Measurements from ENCODE around the gene CREB3.

DNA sequence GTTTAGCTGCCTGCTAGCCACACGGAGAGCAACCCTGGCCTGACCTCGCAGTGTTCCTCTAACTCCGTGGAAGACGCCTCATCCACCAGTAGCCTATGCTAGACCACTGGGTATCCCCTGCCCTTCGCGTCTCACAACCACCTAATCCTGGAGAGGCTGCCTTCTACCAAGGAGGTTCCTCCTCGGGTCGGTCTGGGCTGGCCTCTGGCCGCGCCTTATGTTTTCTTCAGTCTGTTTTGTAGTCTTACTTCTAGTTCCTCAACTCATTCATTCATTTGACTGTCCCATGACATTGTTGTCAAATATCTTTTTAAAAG is 41.2 kb upstream of the CREB3 start:
- TF ChIP-seq, protein P1, sequence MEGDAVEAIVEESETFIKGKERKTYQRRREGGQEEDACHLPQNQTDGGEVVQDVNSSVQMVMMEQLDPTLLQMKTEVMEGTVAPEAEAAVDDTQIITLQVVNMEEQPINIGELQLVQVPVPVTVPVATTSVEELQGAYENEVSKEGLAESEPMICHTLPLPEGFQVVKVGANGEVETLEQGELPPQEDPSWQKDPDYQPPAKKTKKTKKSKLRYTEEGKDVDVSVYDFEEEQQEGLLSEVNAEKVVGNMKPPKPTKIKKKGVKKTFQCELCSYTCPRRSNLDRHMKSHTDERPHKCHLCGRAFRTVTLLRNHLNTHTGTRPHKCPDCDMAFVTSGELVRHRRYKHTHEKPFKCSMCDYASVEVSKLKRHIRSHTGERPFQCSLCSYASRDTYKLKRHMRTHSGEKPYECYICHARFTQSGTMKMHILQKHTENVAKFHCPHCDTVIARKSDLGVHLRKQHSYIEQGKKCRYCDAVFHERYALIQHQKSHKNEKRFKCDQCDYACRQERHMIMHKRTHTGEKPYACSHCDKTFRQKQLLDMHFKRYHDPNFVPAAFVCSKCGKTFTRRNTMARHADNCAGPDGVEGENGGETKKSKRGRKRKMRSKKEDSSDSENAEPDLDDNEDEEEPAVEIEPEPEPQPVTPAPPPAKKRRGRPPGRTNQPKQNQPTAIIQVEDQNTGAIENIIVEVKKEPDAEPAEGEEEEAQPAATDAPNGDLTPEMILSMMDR (IDR thresholded peaks at IDR 0.05 in 2 of 3, conservative IDR thresholded peaks at IDR 0.05 in 1 of 3; ENCODE audit: insufficient read depth in 2 of 3, low read depth in 1 of 3, low read length in 3 of 3) = no peak
- TF ChIP-seq POLR2A (conservative IDR thresholded peaks at IDR 0.05) = no peak
- TF ChIP-seq ZNF175 (CRISPR knock-in tag; IDR thresholded peaks at IDR 0.05; ENCODE audit: low read depth) = no peak
- no peak for TF ChIP-seq KDM4B (IDR thresholded peaks at IDR 0.05; ENCODE audit: borderline replicate concordance in 2 of 2, low read depth in 1 of 2)
- TF ChIP-seq, protein P2, sequence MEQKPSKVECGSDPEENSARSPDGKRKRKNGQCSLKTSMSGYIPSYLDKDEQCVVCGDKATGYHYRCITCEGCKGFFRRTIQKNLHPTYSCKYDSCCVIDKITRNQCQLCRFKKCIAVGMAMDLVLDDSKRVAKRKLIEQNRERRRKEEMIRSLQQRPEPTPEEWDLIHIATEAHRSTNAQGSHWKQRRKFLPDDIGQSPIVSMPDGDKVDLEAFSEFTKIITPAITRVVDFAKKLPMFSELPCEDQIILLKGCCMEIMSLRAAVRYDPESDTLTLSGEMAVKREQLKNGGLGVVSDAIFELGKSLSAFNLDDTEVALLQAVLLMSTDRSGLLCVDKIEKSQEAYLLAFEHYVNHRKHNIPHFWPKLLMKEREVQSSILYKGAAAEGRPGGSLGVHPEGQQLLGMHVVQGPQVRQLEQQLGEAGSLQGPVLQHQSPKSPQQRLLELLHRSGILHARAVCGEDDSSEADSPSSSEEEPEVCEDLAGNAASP (IDR thresholded peaks at IDR 0.05) = no peak
- TF ChIP-seq RBM39 (optimal IDR thresholded peaks at IDR 0.05; ENCODE audit: low read depth, low read length) = no peak
- TF ChIP-seq HMG20B (CRISPR knock-in tag; IDR thresholded peaks at IDR 0.05) = no peak
